ENCODE measurements around the gene VSNL1.

Gene VSNL1

GRCh38 chr2:17587469-17587868, 47.0 kb downstream of the VSNL1 start:
- no peak for DNase-seq (ENCODE audit: low read depth)
- no peak for TF ChIP-seq CTCF (IDR thresholded peaks at IDR 0.05; ENCODE audit: control insufficient read depth, insufficient read depth, low read depth, low read length, missing control alignments)
- no peak overlapping the region for H3K4me3 ChIP-seq (ENCODE audit: control insufficient read depth, low read depth, low read length)

- no peak for DNase-seq (ENCODE audit: low read depth)
- H3K4me3 ChIP-seq (ENCODE audit: control insufficient read depth, low read depth, low read length): no peak overlapping the region
- TF ChIP-seq CTCF (IDR thresholded peaks at IDR 0.05; ENCODE audit: control insufficient read depth, insufficient read depth, low read depth, low read length, missing control alignments): no peak
Observed at GRCh38 chr2:17588031-17588430, 47.5 kb downstream of the VSNL1 start.

- H3K4me3 ChIP-seq (ENCODE audit: control insufficient read depth, low read depth, low read length): no peak overlapping the region
- no peak for DNase-seq (ENCODE audit: low read depth)
- no peak for TF ChIP-seq CTCF (IDR thresholded peaks at IDR 0.05; ENCODE audit: control insufficient read depth, insufficient read depth, low read depth, low read length, missing control alignments)
Observed at GRCh38 chr2:17589406-17590035, 49.0 kb downstream of the VSNL1 start.

GRCh38 chr2:17590342-17590911, 49.9 kb downstream of the VSNL1 start:
- no peak for TF ChIP-seq CTCF (IDR thresholded peaks at IDR 0.05; ENCODE audit: control insufficient read depth, insufficient read depth, low read depth, low read length, missing control alignments)
- DNase-seq (ENCODE audit: low read depth): no peak
- H3K4me3 ChIP-seq (ENCODE audit: control insufficient read depth, low read depth, low read length): no peak overlapping the region

GRCh38 chr2:17591846-17592245, 51.4 kb downstream of the VSNL1 start:
- DNase-seq (ENCODE audit: low read depth): no peak
- no peak for TF ChIP-seq CTCF (IDR thresholded peaks at IDR 0.05; ENCODE audit: control insufficient read depth, insufficient read depth, low read depth, low read length, missing control alignments)
- H3K4me3 ChIP-seq (ENCODE audit: control insufficient read depth, low read depth, low read length): no peak overlapping the region

GRCh38 chr2:17592731-17593409, 52.4 kb downstream of the VSNL1 start:
- H3K4me3 ChIP-seq (ENCODE audit: control insufficient read depth, low read depth, low read length): no peak overlapping the region
- DNase-seq (ENCODE audit: low read depth): no peak
- TF ChIP-seq CTCF (IDR thresholded peaks at IDR 0.05; ENCODE audit: control insufficient read depth, insufficient read depth, low read depth, low read length, missing control alignments): no peak

Data from AG09309 (cell line).